ENCODE results near the gene GORAB. TPM values are rescaled to one million over a fixed set of nuclear protein-coding genes. Genes with fewer than 3 reads are reported as not detected.

The GORAB gene
- polyA plus RNA-seq, 3 donors, result 0.86 to 17.5 (median 3.3) TPM

- Mint-ChIP-seq H3K36me3 (no peaks in the 10 kb centered on the region), H3K4me1 (peaks cover 3% of the 10 kb centered on the region), H3K27ac (no peak overlapping the region), H3K27me3 (ENCODE audit: low read depth in 3 of 3) (peaks cover 2 to 13% (median 7%) of the 10 kb centered on the region in 3 donors), H3K9me3 (peaks cover 3 to 12% (median 4%) of the 10 kb centered on the region in 7 donors), H3K4me3 (no peak overlapping the region)
- Histone ChIP-seq H2AFZ (ENCODE audit: insufficient read depth, low read depth, low read length, poor library complexity, severe bottlenecking) (no peak overlapping the region), H3K79me2 (ENCODE audit: insufficient read depth, low read length) (no peaks in the 10 kb centered on the region), H3K9me3 (replicated peaks in 1 of 2; ENCODE audit: control insufficient read depth in 1 of 2, insufficient read depth in 1 of 2, low read length in 2 of 2) (peaks cover 0 to 7% of the 10 kb centered on the region in 2 donors), H4K20me1 (ENCODE audit: insufficient read depth, low read length) (no peaks in the 10 kb centered on the region), H3K4me3 (replicated peaks in 1 of 3; ENCODE audit: low read depth in 2 of 3, low read length in 3 of 3) (no peak overlapping the region), H3K9ac (ENCODE audit: insufficient read depth, low read length, poor library complexity, severe bottlenecking) (no peak overlapping the region), H3K4me2 (replicated peaks; ENCODE audit: extremely low read depth, low read length, poor library complexity, severe bottlenecking) (no peak overlapping the region), H3K4me1 (ENCODE audit: control insufficient read depth in 1 of 2, insufficient read depth in 2 of 2, low read length in 2 of 2) (no peaks in the 10 kb centered on the region), H3K36me3 (replicated peaks in 1 of 2; ENCODE audit: control insufficient read depth in 1 of 2, insufficient read depth in 2 of 2, low read length in 2 of 2) (no peaks in the 10 kb centered on the region), H3K27ac (ENCODE audit: low read depth in 1 of 2, low read length in 2 of 2) (no peak overlapping the region), H3K27me3 (ENCODE audit: control insufficient read depth in 2 of 2, insufficient read depth in 2 of 2, low read length in 2 of 2) (peaks cover 5 to 7% of the 10 kb centered on the region in 2 donors)
- intact Hi-C loops (cut with micrococcal nuclease), result no loop called here
- WGBS (ENCODE audit: insufficient coverage), result 66% methylated on average over 4 of the region's 5 CpGs
- no peak for TF ChIP-seq CTCF (IDR thresholded peaks at IDR 0.05)
- DNase-seq, result no peak
Measured at GRCh38 chr1:170594066-170594626, 62.2 kb downstream of the GORAB start.

- H3K9me3 ChIP-seq (replicated peaks in 1 of 2; ENCODE audit: control insufficient read depth in 1 of 2, insufficient read depth in 1 of 2, low read length in 2 of 2), result peaks cover 0 to 16% of the 10 kb centered on the region in 2 donors
- no peaks in the 10 kb centered on the region for H4K20me1 ChIP-seq (ENCODE audit: insufficient read depth, low read length)
- H3K4me3 ChIP-seq (replicated peaks in 1 of 3; ENCODE audit: low read depth in 2 of 3, low read length in 3 of 3), result no peak overlapping the region
- peaks cover 3% of the 10 kb centered on the region for H3K4me1 Mint-ChIP-seq
- H3K27me3 ChIP-seq (ENCODE audit: control insufficient read depth in 2 of 2, insufficient read depth in 2 of 2, low read length in 2 of 2), result no peaks in the 10 kb centered on the region
- peaks cover 4 to 19% (median 7%) of the 10 kb centered on the region in 7 donors for H3K9me3 Mint-ChIP-seq
- H3K4me1 ChIP-seq (ENCODE audit: control insufficient read depth in 1 of 2, insufficient read depth in 2 of 2, low read length in 2 of 2), result no peaks in the 10 kb centered on the region
- H3K4me3 Mint-ChIP-seq, result no peak overlapping the region
- DNase-seq, result no peak
- H3K36me3 Mint-ChIP-seq, result no peaks in the 10 kb centered on the region
- H3K27ac Mint-ChIP-seq, result no peak overlapping the region
- intact Hi-C loops (cut with micrococcal nuclease), result no loop called here
- no peak for TF ChIP-seq CTCF (IDR thresholded peaks at IDR 0.05)
- H3K9ac ChIP-seq (ENCODE audit: insufficient read depth, low read length, poor library complexity, severe bottlenecking), result no peak overlapping the region
- no peaks in the 10 kb centered on the region for H3K36me3 ChIP-seq (replicated peaks in 1 of 2; ENCODE audit: control insufficient read depth in 1 of 2, insufficient read depth in 2 of 2, low read length in 2 of 2)
- H3K27ac ChIP-seq (ENCODE audit: low read depth in 1 of 2, low read length in 2 of 2), result no peak overlapping the region
- no CpG with 5 or more reads among the region's 5 CpGs for WGBS (ENCODE audit: insufficient coverage)
- peaks cover 0 to 4% (median 2%) of the 10 kb centered on the region in 3 donors for H3K27me3 Mint-ChIP-seq (ENCODE audit: low read depth in 3 of 3)
- H3K4me2 ChIP-seq (replicated peaks; ENCODE audit: extremely low read depth, low read length, poor library complexity, severe bottlenecking), result no peak overlapping the region
- H3K79me2 ChIP-seq (ENCODE audit: insufficient read depth, low read length), result no peaks in the 10 kb centered on the region
- H2AFZ ChIP-seq (ENCODE audit: insufficient read depth, low read depth, low read length, poor library complexity, severe bottlenecking), result no peak overlapping the region
Measured at GRCh38 chr1:170596701-170597100, 64.7 kb downstream of the GORAB start.
